MM.1S (cell line): ENCODE data around the gene ALDH8A1.

Source experiments
- EZH2phosphoT487 ChIP-seq: fragments of 300-600 bp; sonication (generic); IDR thresholded peaks from 2 replicates; pipeline ENCODE4 v1.6.1; 2018; ENCODE audit warnings: antibody characterized with exemption, low read length
- TF ChIP-seq, protein P1 (sequence below): fragments of 300-600 bp; sonication (generic); IDR thresholded peaks from 2 replicates; pipeline ENCODE4 v1.5.1; 2016; ENCODE audit warnings: antibody characterized with exemption, low read length, mixed read lengths

DNA sequence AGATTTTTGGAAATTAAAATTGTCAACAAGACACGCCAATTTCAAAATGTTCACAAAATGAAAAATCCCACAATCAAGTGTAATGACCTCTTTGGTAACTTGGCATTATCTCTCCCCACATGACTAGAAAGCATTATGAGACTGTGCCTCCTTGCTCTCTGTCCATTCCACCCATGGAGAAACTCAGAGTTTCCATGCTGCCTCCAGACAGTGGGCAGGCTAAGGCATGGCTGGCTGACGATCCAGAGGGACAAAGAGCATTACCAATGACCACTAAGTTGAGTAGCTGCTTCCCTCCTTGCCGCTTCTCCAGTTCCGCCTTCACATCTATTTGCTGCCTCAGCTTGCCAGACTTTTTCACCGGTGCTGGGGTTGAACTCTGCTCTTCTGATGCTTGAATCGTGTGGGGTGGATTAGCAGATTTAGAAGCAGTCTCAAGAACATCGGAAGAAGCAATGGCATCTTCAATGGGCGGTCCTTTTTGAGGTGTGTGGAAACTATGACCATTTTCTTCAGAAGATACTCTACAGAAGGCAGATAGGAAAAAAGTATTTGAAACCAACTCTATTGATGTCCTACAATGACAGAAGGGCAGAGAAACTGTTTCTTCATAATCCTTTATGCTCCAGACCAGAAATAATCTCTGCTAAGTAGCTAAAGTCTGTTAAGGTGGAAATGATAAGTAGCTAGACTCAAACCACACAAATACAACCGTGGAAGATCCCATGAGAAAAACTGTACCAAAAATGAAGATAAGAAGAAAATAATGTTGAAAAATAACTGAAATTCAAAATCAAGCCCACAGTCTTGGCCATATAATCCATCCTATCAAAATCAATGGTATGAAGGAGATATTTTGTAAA is 47.5 kb upstream of the ALDH8A1 start:
- TF ChIP-seq, protein P1, sequence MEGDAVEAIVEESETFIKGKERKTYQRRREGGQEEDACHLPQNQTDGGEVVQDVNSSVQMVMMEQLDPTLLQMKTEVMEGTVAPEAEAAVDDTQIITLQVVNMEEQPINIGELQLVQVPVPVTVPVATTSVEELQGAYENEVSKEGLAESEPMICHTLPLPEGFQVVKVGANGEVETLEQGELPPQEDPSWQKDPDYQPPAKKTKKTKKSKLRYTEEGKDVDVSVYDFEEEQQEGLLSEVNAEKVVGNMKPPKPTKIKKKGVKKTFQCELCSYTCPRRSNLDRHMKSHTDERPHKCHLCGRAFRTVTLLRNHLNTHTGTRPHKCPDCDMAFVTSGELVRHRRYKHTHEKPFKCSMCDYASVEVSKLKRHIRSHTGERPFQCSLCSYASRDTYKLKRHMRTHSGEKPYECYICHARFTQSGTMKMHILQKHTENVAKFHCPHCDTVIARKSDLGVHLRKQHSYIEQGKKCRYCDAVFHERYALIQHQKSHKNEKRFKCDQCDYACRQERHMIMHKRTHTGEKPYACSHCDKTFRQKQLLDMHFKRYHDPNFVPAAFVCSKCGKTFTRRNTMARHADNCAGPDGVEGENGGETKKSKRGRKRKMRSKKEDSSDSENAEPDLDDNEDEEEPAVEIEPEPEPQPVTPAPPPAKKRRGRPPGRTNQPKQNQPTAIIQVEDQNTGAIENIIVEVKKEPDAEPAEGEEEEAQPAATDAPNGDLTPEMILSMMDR = no peak
- no peak for TF ChIP-seq EZH2phosphoT487
